ENCODE measurements around the gene ITGB1BP1. TPM values are rescaled to one million over a fixed set of nuclear protein-coding genes. Genes with fewer than 3 reads are reported as not detected.

The ITGB1BP1 gene
- total and polyA plus RNA-seq, 2 of the 13 experiments (the other 11 are each of a cell fraction or from before 2014, with no cell fraction given), result 106 to 108 TPM

DNA sequence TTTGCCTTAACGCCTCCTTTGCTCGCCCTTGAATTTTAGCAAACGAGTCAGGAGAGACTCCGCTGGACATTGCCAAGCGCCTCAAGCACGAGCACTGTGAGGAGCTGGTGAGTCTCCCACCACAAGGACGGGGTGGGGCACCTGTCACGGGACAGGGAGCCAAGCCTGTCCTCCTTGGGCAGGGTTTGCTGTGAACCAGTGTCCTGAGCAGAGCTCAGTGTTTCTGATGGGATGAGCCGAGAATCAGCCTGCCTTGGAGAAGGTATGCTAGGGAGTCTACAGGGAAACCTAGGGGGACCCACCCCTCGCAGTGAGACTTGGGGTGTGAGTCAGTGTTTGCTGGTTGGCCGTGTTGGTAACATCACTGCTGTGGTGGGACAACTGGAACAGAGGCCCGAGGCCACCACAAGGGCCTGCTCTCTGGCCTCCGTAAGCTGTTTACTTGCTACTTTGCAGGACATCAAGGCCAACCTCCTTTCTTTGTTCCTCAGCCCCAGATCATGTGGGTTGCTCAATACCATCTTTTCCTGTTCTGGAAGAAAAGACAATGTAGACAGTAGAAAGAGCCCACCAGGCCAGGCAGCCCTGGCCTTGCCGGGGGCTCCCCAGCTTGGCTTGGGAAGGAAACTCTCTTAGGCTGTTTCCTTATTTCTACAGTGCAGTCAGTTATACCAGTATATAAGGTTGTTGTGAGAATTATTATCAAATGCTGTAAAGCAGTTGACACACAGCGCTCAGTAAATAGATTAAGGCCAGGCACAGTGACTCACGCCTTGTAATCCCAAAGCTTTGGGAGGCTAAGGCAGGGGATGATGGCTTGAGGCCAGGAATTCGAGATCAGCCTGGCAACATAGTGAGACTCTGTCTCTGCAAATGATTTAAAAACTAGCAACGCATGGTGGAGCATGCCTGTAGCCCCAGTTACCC, 42.4 kb downstream of the ITGB1BP1 start (continued):
- TF ChIP-seq ZNF350 (CRISPR knock-in tag; IDR thresholded peaks at IDR 0.05; ENCODE audit: borderline replicate concordance, low read depth), result peak; percentile 84; the same call in 1 of the 2 replicates
- peak; percentile 40; the same call in 1 of the 2 replicates for TF ChIP-seq MYC (CRISPR knock-in tag; IDR thresholded peaks at IDR 0.05; ENCODE audit: borderline replicate concordance)
- no peak for TF ChIP-seq ZNF704 (CRISPR knock-in tag; IDR thresholded peaks at IDR 0.05; ENCODE audit: borderline replicate concordance)
- no peak for TF ChIP-seq PRDM4 (CRISPR knock-in tag; IDR thresholded peaks at IDR 0.05; ENCODE audit: borderline replicate concordance)
- TF ChIP-seq ZNF12 (CRISPR knock-in tag; IDR thresholded peaks at IDR 0.05), result 0 out of 2 replicates have a peak, but pooled peaks have one; percentile 68
- no peak for TF ChIP-seq ZNF720 (CRISPR knock-in tag; IDR thresholded peaks at IDR 0.05)
- TF ChIP-seq ARNT2 (CRISPR knock-in tag; IDR thresholded peaks at IDR 0.05; ENCODE audit: low read depth), result peak; percentile 59; the same call in 1 of the 2 replicates
- TF ChIP-seq SRSF9 (IDR thresholded peaks at IDR 0.05; ENCODE audit: borderline replicate concordance, insufficient read depth, low read depth, low read length, poor library complexity, severe bottlenecking), result no peak
- TF ChIP-seq, protein P1, sequence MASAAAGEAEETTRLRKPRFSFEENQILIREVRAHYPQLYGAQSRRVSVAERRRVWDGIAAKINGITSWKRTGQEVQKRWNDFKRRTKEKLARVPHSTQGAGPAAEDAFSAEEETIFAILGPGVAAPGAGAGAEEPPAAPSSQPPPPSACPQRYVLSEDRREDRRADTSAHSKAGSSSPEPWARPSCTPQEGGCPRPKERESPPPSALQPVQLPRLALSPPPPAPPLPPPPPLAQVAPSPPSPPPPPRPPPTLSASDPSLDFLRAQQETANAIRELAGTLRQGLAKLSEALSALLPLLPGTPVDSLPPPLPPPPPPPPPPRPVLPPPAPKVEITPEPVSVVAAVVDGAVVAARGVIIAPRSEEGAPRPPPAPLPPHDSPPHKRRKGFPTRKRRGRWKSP (CRISPR knock-in tag; IDR thresholded peaks at IDR 0.05), result no peak
- TF ChIP-seq, protein P2, sequence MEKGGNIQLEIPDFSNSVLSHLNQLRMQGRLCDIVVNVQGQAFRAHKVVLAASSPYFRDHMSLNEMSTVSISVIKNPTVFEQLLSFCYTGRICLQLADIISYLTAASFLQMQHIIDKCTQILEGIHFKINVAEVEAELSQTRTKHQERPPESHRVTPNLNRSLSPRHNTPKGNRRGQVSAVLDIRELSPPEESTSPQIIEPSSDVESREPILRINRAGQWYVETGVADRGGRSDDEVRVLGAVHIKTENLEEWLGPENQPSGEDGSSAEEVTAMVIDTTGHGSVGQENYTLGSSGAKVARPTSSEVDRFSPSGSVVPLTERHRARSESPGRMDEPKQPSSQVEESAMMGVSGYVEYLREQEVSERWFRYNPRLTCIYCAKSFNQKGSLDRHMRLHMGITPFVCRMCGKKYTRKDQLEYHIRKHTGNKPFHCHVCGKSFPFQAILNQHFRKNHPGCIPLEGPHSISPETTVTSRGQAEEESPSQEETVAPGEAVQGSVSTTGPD (CRISPR knock-in tag; IDR thresholded peaks at IDR 0.05), result no peak
- peak; percentile 57; the same call in 1 of the 2 replicates for TF ChIP-seq NR2F2 (IDR thresholded peaks at IDR 0.05; ENCODE audit: borderline replicate concordance, low read depth)
- no peak for TF ChIP-seq ZNF800 (CRISPR knock-in tag; IDR thresholded peaks at IDR 0.05)
- TF ChIP-seq KAT8 (CRISPR knock-in tag; IDR thresholded peaks at IDR 0.05), result peak; percentile 56; the same call in 1 of the 2 replicates
- peak; percentile 80 for TF ChIP-seq ZMAT3 (CRISPR knock-in tag; conservative IDR thresholded peaks at IDR 0.05)
- TF ChIP-seq, protein P3, sequence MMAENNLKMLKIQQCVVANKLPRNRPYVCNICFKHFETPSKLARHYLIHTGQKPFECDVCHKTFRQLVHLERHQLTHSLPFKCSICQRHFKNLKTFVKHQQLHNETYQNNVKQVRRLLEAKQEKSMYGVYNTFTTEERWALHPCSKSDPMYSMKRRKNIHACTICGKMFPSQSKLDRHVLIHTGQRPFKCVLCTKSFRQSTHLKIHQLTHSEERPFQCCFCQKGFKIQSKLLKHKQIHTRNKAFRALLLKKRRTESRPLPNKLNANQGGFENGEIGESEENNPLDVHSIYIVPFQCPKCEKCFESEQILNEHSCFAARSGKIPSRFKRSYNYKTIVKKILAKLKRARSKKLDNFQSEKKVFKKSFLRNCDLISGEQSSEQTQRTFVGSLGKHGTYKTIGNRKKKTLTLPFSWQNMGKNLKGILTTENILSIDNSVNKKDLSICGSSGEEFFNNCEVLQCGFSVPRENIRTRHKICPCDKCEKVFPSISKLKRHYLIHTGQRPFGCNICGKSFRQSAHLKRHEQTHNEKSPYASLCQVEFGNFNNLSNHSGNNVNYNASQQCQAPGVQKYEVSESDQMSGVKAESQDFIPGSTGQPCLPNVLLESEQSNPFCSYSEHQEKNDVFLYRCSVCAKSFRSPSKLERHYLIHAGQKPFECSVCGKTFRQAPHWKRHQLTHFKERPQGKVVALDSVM (CRISPR knock-in tag; IDR thresholded peaks at IDR 0.05), result peak; percentile 72

Data from HepG2 (cell line).